ENCODE results near the gene KMT5C.

The KMT5C gene

GRCh38 chr19:55366790-55367189, 27.1 kb downstream of the KMT5C start:
- DNase-seq (ENCODE audit: low read depth in 3 of 3, low spot score in 1 of 3) = no peak

GRCh38 chr19:55368106-55368505, 28.4 kb downstream of the KMT5C start:
- no peak for DNase-seq (ENCODE audit: low read depth in 3 of 3, low spot score in 1 of 3)

GRCh38 chr19:55368701-55369563, 29.3 kb downstream of the KMT5C start:
- no peak for DNase-seq (ENCODE audit: low read depth in 3 of 3, low spot score in 1 of 3)

GRCh38 chr19:55369653-55370304, 30.1 kb downstream of the KMT5C start:
- DNase-seq (ENCODE audit: low read depth in 3 of 3, low spot score in 1 of 3) = no peak

- DNase-seq (ENCODE audit: low read depth in 3 of 3, low spot score in 1 of 3) = no peak
Measured at GRCh38 chr19:55370305-55370988, 30.8 kb downstream of the KMT5C start, which contains the start of gene IL11. Gene IL11, minus strand, starts transcription at chr19:55370463. Its CDS starts 153 bp downstream, at chr19:55370310.

- DNase-seq (ENCODE audit: low read depth in 3 of 3, low spot score in 1 of 3) = no peak
Measured at GRCh38 chr19:55372316-55373081, 32.8 kb downstream of the KMT5C start.

GRCh38 chr19:55373306-55373992, 33.8 kb downstream of the KMT5C start:
- no peak for DNase-seq (ENCODE audit: low read depth in 3 of 3, low spot score in 1 of 3)

GRCh38 chr19:55373993-55374757, 34.5 kb downstream of the KMT5C start:
- DNase-seq (ENCODE audit: low read depth in 3 of 3, low spot score in 1 of 3) = no peak

- DNase-seq (ENCODE audit: low read depth in 3 of 3, low spot score in 1 of 3) = no peak
Measured at GRCh38 chr19:55376241-55376933, 36.7 kb downstream of the KMT5C start, which contains the start of gene TMEM190. Gene TMEM190, plus strand, starts transcription at chr19:55376826. Its CDS starts 28 bp downstream, at chr19:55376854.

GRCh38 chr19:55377356-55378131, 37.9 kb downstream of the KMT5C start:
- no peak for DNase-seq (ENCODE audit: low read depth in 3 of 3, low spot score in 1 of 3)

GRCh38 chr19:55379174-55379573, 39.5 kb downstream of the KMT5C start:
- no peak for DNase-seq (ENCODE audit: low read depth in 3 of 3, low spot score in 1 of 3)

- no peak for DNase-seq (ENCODE audit: low read depth in 3 of 3, low spot score in 1 of 3)
Measured at GRCh38 chr19:55382013-55382412, 42.3 kb downstream of the KMT5C start.

- no peak for DNase-seq (ENCODE audit: low read depth in 3 of 3, low spot score in 1 of 3)
Measured at GRCh38 chr19:55382522-55383054, 42.9 kb downstream of the KMT5C start.

- peak in 1 of 3 donors; percentile 30 for DNase-seq (ENCODE audit: low read depth in 3 of 3, low spot score in 1 of 3)
Measured at GRCh38 chr19:55383279-55384130, 43.8 kb downstream of the KMT5C start.

GRCh38 chr19:55384131-55384919, 44.6 kb downstream of the KMT5C start, which contains the start of gene TMEM238:
Gene TMEM238, minus strand, starts transcription at chr19:55384292. Its CDS starts 33 bp downstream, at chr19:55384259.
- peak in 1 of 3 donors; percentile 26 for DNase-seq (ENCODE audit: low read depth in 3 of 3, low spot score in 1 of 3)

Measured in stimulated activated CD4-positive, alpha-beta T cell treated with anti-CD3 and anti-CD28 coated beads, TNF-alpha, amount 100 ng/mL, for 1 hour (primary cell).